Measurements from ENCODE around the gene MFSD11. TPM values are rescaled to one million over a fixed set of nuclear protein-coding genes. Genes with fewer than 3 reads are reported as not detected.
"Not testable (repeated sequence)": the region's sequence is repeated elsewhere in the genome, so short reads cannot be mapped to it uniquely, and the experiment has no call there.

MFSD11 gene
- total RNA-seq, 1 experiment from 2014 or later, result 37.6 TPM

- no peak for DNase-seq (ENCODE audit: low read depth)
Observed at GRCh38 chr17:76797241-76797840, 59.4 kb downstream of the MFSD11 start.

- DNase-seq (ENCODE audit: low read depth), result no peak
Observed at GRCh38 chr17:76801706-76802105, 63.8 kb downstream of the MFSD11 start.

GRCh38 chr17:76805319-76805718, 67.4 kb downstream of the MFSD11 start:
- no peak for DNase-seq (ENCODE audit: low read depth)

GRCh38 chr17:76806151-76806550, 68.2 kb downstream of the MFSD11 start:
- DNase-seq (ENCODE audit: low read depth), result not testable (repeated sequence)

DNA sequence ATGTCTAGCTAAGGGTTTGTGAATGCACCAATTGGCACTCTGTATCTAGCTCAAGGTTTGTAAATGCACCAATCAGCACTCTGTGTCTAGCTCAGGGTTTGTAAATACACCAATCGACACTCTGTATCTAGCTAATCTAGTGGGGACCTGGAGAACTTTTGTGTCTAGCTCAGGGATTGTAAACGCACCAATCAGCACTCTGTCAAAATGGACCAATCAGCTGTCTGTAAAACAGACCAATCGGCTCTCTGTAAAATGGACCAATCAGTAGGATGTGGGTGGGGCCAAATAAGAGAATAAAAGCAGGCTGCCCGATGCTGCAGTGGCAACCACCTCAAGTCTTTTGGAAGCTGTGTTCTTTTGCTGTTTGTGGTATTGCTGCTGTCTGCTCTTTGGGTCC, 68.8 kb downstream of the MFSD11 start:
- DNase-seq (ENCODE audit: low read depth), result not testable (repeated sequence)

DNA sequence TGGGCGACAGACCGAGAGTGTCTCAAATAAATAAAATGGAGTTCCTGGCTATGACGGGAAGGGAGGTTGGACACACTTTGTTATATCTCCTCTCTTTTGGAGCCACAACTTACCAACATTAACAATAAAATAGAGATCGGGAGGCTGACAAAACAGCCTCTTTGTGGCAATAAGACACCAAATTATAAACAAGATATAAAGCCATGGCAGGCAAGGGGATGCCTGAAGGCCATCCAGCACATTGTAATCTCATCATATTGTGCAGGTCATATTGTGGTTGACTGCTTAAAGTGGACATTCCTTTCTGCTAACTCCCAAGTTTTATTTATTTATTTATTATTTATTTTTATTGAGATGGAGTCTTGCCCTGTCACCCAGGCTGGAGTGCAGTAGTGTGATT, 70.4 kb downstream of the MFSD11 start:
- no peak for DNase-seq (ENCODE audit: low read depth)

- DNase-seq (ENCODE audit: low read depth), result no peak
Observed at GRCh38 chr17:76810956-76811355, 73.0 kb downstream of the MFSD11 start.

- DNase-seq (ENCODE audit: low read depth), result no peak
Observed at GRCh38 chr17:76811834-76812233, 73.9 kb downstream of the MFSD11 start.

GRCh38 chr17:76812263-76812662, 74.3 kb downstream of the MFSD11 start:
- peak; percentile 12 for DNase-seq (ENCODE audit: low read depth)

DNA sequence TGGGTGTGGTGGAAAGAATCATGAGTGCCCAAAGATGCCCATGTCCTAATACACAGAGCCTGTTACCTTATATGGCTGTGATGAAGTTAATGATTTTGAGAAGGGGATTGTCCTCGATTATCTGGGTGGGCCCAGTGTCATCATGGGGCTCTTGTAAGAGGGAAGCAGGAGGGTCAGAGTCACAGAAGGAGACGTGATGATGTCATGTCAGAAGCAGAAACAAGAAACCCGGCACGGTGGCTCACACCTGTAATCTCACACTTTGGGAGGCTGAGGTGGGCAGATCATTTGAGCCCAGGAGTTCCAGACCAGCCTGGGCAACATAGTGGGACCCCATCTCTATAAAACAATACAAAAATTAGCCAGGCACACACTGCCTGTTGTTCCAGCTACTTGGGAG, 75.0 kb downstream of the MFSD11 start:
- no peak for DNase-seq (ENCODE audit: low read depth)

- not testable (repeated sequence) for DNase-seq (ENCODE audit: low read depth)
Observed at GRCh38 chr17:76815907-76816589, 78.1 kb downstream of the MFSD11 start.

GRCh38 chr17:76816590-76817135, 78.7 kb downstream of the MFSD11 start:
- DNase-seq (ENCODE audit: low read depth), result peak; percentile 69

GRCh38 chr17:76820039-76820438, 82.1 kb downstream of the MFSD11 start:
- no peak for DNase-seq (ENCODE audit: low read depth)

GRCh38 chr17:76820561-76820960, 82.6 kb downstream of the MFSD11 start:
- no peak for DNase-seq (ENCODE audit: low read depth)

DNA sequence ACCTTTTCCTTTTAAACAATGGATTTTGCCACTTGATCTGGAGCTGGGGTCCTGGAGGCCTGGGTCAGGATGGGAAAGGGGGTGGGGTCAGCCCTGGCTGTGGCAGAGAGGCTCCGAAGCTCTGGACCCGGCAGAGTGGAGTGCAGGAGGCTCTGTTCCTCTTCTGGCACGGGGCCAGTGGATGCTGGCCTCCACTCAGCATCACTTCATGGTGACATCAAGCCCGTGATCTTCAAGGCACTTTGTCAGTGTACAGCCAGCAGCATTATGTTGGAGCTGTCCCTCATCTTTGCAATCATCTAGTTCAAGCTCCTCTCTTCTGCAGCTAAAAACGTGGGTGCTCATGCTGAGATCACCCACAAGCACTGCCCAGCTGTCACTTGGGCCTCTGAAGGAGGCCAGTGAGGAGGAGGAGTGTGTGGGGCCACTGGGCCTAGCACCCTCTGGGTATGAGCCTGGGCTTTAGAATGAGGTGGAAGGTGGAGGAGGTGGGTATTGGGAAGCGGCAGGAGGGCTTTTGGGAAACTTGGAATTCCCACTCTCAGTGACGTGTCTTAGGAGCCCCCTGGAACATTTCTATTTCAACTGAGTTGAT, 84.4 kb downstream of the MFSD11 start:
- DNase-seq (ENCODE audit: low read depth), result no peak

GRCh38 chr17:76824093-76824492, 86.2 kb downstream of the MFSD11 start:
- no peak for DNase-seq (ENCODE audit: low read depth)

DNA sequence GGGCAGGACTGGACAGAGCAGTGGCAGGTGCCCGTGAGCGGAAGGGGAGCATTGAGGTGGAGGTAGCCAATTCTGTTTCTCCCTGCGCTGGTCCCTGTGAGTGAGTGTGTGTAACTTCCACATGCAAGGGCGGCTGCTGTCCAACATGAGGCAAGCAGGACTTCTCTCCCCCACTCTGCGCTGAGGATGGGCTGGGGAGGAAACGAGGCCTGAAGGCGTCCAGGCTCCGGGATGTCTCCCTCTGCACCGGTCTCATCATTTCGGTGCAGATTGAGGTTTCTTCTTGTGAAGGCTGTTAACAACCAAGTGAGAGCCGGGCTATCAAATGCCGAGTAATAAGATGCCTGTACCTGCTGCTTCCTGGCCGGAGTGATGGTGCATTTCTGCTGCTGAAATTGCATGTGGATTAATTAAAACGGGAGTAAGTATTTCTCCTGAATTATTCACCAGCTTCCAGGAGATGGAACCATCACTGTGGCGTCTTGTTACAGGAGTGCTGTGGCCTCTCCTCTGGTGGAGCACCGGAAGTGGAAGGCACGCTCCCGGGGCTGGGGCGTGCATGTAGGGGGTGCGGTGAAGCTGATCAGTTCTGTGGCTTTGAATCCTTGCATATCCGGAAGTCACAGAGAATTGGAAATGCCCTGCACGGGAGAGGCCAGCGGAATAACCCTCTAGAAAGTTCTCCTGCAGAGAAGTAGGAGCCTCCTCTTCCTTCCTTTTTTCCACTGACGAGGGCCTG, 88.6 kb downstream of the MFSD11 start:
- no peak for DNase-seq (ENCODE audit: low read depth)

DNA sequence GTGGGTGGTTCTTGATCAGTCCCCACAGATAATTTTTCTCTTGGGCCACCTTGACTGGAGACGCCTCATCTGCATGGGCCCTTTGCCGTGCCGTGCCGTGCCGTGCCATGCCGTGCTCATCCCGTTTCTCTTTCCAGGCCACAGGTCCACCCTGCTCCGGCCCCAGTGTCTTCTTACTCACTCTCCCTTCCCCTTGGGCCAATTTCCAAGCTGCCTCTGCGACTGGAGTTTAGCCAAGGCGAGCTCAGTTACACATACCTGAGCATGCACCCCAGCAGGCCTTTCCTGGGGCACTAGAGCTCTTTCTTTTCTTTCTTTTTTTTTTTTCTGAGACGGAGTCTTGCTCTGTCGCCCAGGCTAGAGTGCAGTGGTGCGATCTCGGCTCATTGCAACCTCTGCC, 89.8 kb downstream of the MFSD11 start:
- DNase-seq (ENCODE audit: low read depth), result no peak
